Measurements from ENCODE around the gene KCTD15. TPM values are rescaled to one million over a fixed set of nuclear protein-coding genes. Genes with fewer than 3 reads are reported as not detected.

Gene KCTD15
- total and polyA plus RNA-seq, 2 donors (not counting 3 experiments of a cell fraction or from before 2014, with no cell fraction given), result 49.5 to 51.8 TPM

- no peak overlapping the region for H3K9ac ChIP-seq (replicated peaks; ENCODE audit: extremely low read depth, insufficient read depth, low read length)
- H3K79me2 ChIP-seq (ENCODE audit: control insufficient read depth, insufficient read depth, low read length), result no peaks in the 10 kb centered on the region
- H2AFZ ChIP-seq (ENCODE audit: low read depth, low read length), result no peak overlapping the region
- no peak overlapping the region for H3K27ac ChIP-seq (ENCODE audit: insufficient read depth, low read depth, low read length)
- intact Hi-C loops (cut with micrococcal nuclease) (no loop called here), dilution Hi-C loops (cut with MboI; ENCODE audit: extremely low pct_ligation_motif_present, low sequenced_read_pairs) (no loop called here)
- no TSS peak for BruUV-seq (replicated peaks)
- H3K36me3 ChIP-seq (ENCODE audit: control insufficient read depth in 2 of 2, extremely low read depth in 1 of 2, insufficient read depth in 2 of 2, low read length in 2 of 2), result no peaks in the 10 kb centered on the region
- H3K4me1 ChIP-seq (ENCODE audit: control insufficient read depth, extremely low read depth, insufficient read depth, low read length), result no peaks in the 10 kb centered on the region
- no peaks in the 10 kb centered on the region for H3K27me3 ChIP-seq (ENCODE audit: control insufficient read depth in 2 of 2, insufficient read depth in 2 of 2, low read length in 2 of 2)
- no peaks in the 10 kb centered on the region for H3K9me3 ChIP-seq (replicated peaks; ENCODE audit: control insufficient read depth, insufficient read depth, low read length)
- TF ChIP-seq CTCF (IDR thresholded peaks at IDR 0.05; ENCODE audit: extremely low read depth in 1 of 2, insufficient read depth in 1 of 2, low read depth in 1 of 2, low read length in 2 of 2) (no peak), FOS (IDR thresholded peaks at IDR 0.05; ENCODE audit: borderline replicate concordance, insufficient read depth, low read length) (no peak), MYC (IDR thresholded peaks at IDR 0.05; ENCODE audit: low read depth, low read length) (no peak), JUN (IDR thresholded peaks at IDR 0.05; ENCODE audit: borderline replicate concordance, insufficient read depth, insufficient read length, low read depth) (no peak), GATA2 (IDR thresholded peaks at IDR 0.05; ENCODE audit: insufficient read depth, insufficient read length, low read depth, low read length) (no peak), EZH2 (IDR thresholded peaks at IDR 0.05; ENCODE audit: borderline replicate concordance, low read depth, low read length, severe bottlenecking) (no peak), POLR2A (IDR thresholded peaks at IDR 0.05; ENCODE audit: low read depth, low read length) (no peak), MAX (IDR thresholded peaks at IDR 0.05; ENCODE audit: insufficient read depth, insufficient read length) (no peak), POLR2AphosphoS5 (IDR thresholded peaks at IDR 0.05; ENCODE audit: insufficient read depth, low read depth, low read length) (no peak)
- no peaks in the 10 kb centered on the region for H3K9me1 ChIP-seq (replicated peaks; ENCODE audit: control insufficient read depth, extremely low read depth, insufficient read depth, low read length)
- no peak for DNase-seq (ENCODE audit: low read depth, low spot score)
- no peaks in the 10 kb centered on the region for H4K20me1 ChIP-seq (replicated peaks; ENCODE audit: control insufficient read depth, extremely low read depth, insufficient read depth, low read length)
- CTCF ChIA-PET, result no interaction called here
- H3K4me2 ChIP-seq (ENCODE audit: insufficient read depth, low read length), result no peak overlapping the region
- FAIRE-seq, result no peak
- POLR2A ChIA-PET, result no interaction called here
- H3K4me3 ChIP-seq (replicated peaks in 1 of 3; ENCODE audit: insufficient read depth in 1 of 3, low read depth in 1 of 3, low read length in 3 of 3), result no peak overlapping the region
Observed at GRCh38 chr19:33759356-33759755, 37.3 kb upstream of the KCTD15 start.
